IMR-90 (cell line): ENCODE data around the gene ZNF618. TPM values are rescaled to one million over a fixed set of nuclear protein-coding genes. Genes with fewer than 3 reads are reported as not detected.

Experiments
- ATAC-seq: fragments of 200-7000 bp; cut with Tn5 transposase; 2 replicates; pipeline ENCODE4 v1.9.1; 2020; ENCODE audit warnings: low read depth, mild to moderate bottlenecking, moderate library complexity
- BruUV-seq: library from RNA; stranded (reverse); fragments of 400-500 nt; replicated peaks from 2 replicates; lab custom pipeline; 2021; lab: Mats Ljungman, UMichigan
- CTCF ChIA-PET: fragments of 300-600 bp; formaldehyde crosslinking; extraction: SDS; loops from one replicate; lab custom pipeline; 2021; ENCODE audit warnings: antibody characterized with exemption; lab: Yijun Ruan, JAX
- POLR2A ChIA-PET: fragments of 300-600 bp; sonication (Branson Sonifier 250); formaldehyde crosslinking; loops from one replicate; lab custom pipeline; 2022; ENCODE audit warnings: antibody characterized with exemption; ENCODE audit not compliant: unreplicated experiment; lab: Charles Lee
- DNase-seq: peaks from one replicate; pipeline ENCODE4 v3.0.0; 2013
- H2AFZ ChIP-seq: replicated peaks from 2 replicates; pipeline ENCODE3; 2013; ENCODE audit warnings: low read length, mild to moderate bottlenecking; ENCODE audit not compliant: poor library complexity
- H2AK5ac ChIP-seq: 2 replicates; pipeline ENCODE4 v1.6.1; 2013; ENCODE audit warnings: low read depth, low read length, inconsistent platforms
- H2AK9ac ChIP-seq: replicated peaks from 2 replicates; pipeline ENCODE3; 2013; ENCODE audit warnings: mild to moderate bottlenecking, low read depth, low read length, moderate library complexity; ENCODE audit not compliant: poor library complexity
- H2BK120ac ChIP-seq: 2 replicates; pipeline ENCODE4 v1.6.1; 2013; ENCODE audit warnings: low read depth, low read length, inconsistent platforms
- H2BK15ac ChIP-seq: 3 replicates; pipeline ENCODE4 v1.6.1; 2013; ENCODE audit warnings: low read depth, low read length, inconsistent platforms
- H2BK20ac ChIP-seq: 2 replicates; pipeline ENCODE4 v1.6.1; 2013; ENCODE audit warnings: low read depth, mild to moderate bottlenecking, inconsistent platforms, low read length, moderate library complexity
- H2BK5ac ChIP-seq: 2 replicates; pipeline ENCODE4 v1.6.1; 2013; ENCODE audit warnings: mild to moderate bottlenecking, low read depth, low read length, inconsistent platforms; ENCODE audit not compliant: poor library complexity, severe bottlenecking
- H3K14ac ChIP-seq: replicated peaks from 2 replicates; pipeline ENCODE4 v1.6.1; 2013; ENCODE audit warnings: low read depth, low read length, inconsistent platforms
- H3K18ac ChIP-seq: 2 replicates; pipeline ENCODE4 v1.6.1; 2013; ENCODE audit warnings: low read depth, low read length, control low read depth
- H3K23ac ChIP-seq: 2 replicates; pipeline ENCODE4 v1.6.1; 2013; ENCODE audit warnings: low read depth, low read length, inconsistent platforms
- H3K27ac ChIP-seq: 2 replicates; pipeline ENCODE4 v1.5.1; 2013; ENCODE audit warnings: mild to moderate bottlenecking, control low read depth, low read length; ENCODE audit not compliant: insufficient read depth
- H3K27me3 ChIP-seq: 2 replicates; pipeline ENCODE4 v1.6.1; 2013; ENCODE audit warnings: low read length; ENCODE audit not compliant: control insufficient read depth, insufficient read depth
- H3K36me3 ChIP-seq: 2 replicates; pipeline ENCODE4 v1.6.1; 2013; ENCODE audit warnings: low read length, mixed read lengths; ENCODE audit not compliant: control insufficient read depth, insufficient read depth
- H3K4ac ChIP-seq: 2 replicates; pipeline ENCODE4 v1.6.1; 2013; ENCODE audit warnings: low read depth, low read length, inconsistent platforms
- H3K4me1 ChIP-seq: 2 replicates; pipeline ENCODE4 v1.6.1; 2013; ENCODE audit warnings: low read length, mixed read lengths; ENCODE audit not compliant: control insufficient read depth, insufficient read depth
- H3K4me2 ChIP-seq: 2 replicates; pipeline ENCODE4 v1.6.1; 2013; ENCODE audit warnings: low read depth, mild to moderate bottlenecking, control low read depth, low read length, moderate library complexity
- H3K4me3 ChIP-seq: 2 replicates; pipeline ENCODE4 v1.5.1; 2013; ENCODE audit warnings: low read depth, mild to moderate bottlenecking, control low read depth, low read length, moderate library complexity; ENCODE audit not compliant: insufficient read depth
- H3K56ac ChIP-seq: 2 replicates; pipeline ENCODE4 v1.6.1; 2013; ENCODE audit warnings: low read length, inconsistent platforms; ENCODE audit not compliant: insufficient read depth; ENCODE audit errors: extremely low read depth
- H3K79me1 ChIP-seq, 2 experiments: 2 replicates each; pipeline ENCODE4 v1.6.1; 2013; ENCODE audit warnings: low read length in 2 of 2, inconsistent platforms in 1 of 2, low read depth in 1 of 2
- H3K9ac ChIP-seq: 2 replicates; pipeline ENCODE4 v1.6.1; 2013; ENCODE audit warnings: low read depth, low read length, control low read depth
- H3K9me1 ChIP-seq: 2 replicates; pipeline ENCODE4 v1.6.1; 2013; ENCODE audit warnings: low read length, inconsistent platforms; ENCODE audit not compliant: insufficient read depth
- H3K9me3 ChIP-seq: 2 replicates; pipeline ENCODE4 v1.6.1; 2013; ENCODE audit warnings: low read length; ENCODE audit not compliant: control insufficient read depth, insufficient read depth
- H4K20me1 ChIP-seq: 2 replicates; pipeline ENCODE4 v1.6.1; 2013; ENCODE audit warnings: low read length, inconsistent platforms; ENCODE audit not compliant: insufficient read depth
- H4K5ac ChIP-seq: 2 replicates; pipeline ENCODE4 v1.6.1; 2013; ENCODE audit warnings: mild to moderate bottlenecking, low read depth, low read length, control low read depth
- H4K8ac ChIP-seq, 2 experiments: 2 replicates each; pipeline ENCODE4 v1.6.1; 2013; ENCODE audit warnings: low read depth in 2 of 2, low read length in 2 of 2, control low read depth in 1 of 2, inconsistent platforms in 1 of 2
- H4K91ac ChIP-seq: 2 replicates; pipeline ENCODE4 v1.6.1; 2013; ENCODE audit warnings: low read depth, low read length, inconsistent platforms; ENCODE audit not compliant: insufficient read depth
- BHLHE40 ChIP-seq: fragments of 150-350 bp; IDR thresholded peaks from 2 replicates; pipeline ENCODE4 v1.6.1; 2016; ENCODE audit warnings: mild to moderate bottlenecking, low read depth, low read length
- CEBPB ChIP-seq: IDR thresholded peaks from 2 replicates; pipeline ENCODE4 v1.6.1; 2012; ENCODE audit warnings: low read depth, low read length, improper control_type of control experiment
- CHD1 ChIP-seq: IDR thresholded peaks from 2 replicates; pipeline ENCODE4 v1.6.1; 2012; ENCODE audit warnings: low read depth, low read length, improper control_type of control experiment
- FOS ChIP-seq: fragments of 150-350 bp; IDR thresholded peaks from 2 replicates; pipeline ENCODE4 v1.6.1; 2016; ENCODE audit warnings: low read depth, low read length
- MAFK ChIP-seq: IDR thresholded peaks from 2 replicates; pipeline ENCODE4 v1.6.1; 2012; ENCODE audit warnings: low read depth, low read length, improper control_type of control experiment
- MAZ ChIP-seq: IDR thresholded peaks from 2 replicates; pipeline ENCODE4 v1.6.1; 2012; ENCODE audit warnings: low read depth, mild to moderate bottlenecking, low read length, improper control_type of control experiment, moderate library complexity, borderline replicate concordance
- MXI1 ChIP-seq: IDR thresholded peaks from 2 replicates; pipeline ENCODE4 v1.6.1; 2012; ENCODE audit warnings: low read depth, mild to moderate bottlenecking, low read length, moderate library complexity, borderline replicate concordance
- NFE2L2 ChIP-seq: fragments of 150-350 bp; IDR thresholded peaks from 2 replicates; pipeline ENCODE4 v1.6.1; 2016; ENCODE audit warnings: low read depth, mild to moderate bottlenecking, low read length
- POLR2A ChIP-seq: IDR thresholded peaks from 2 replicates; pipeline ENCODE4 v1.6.1; 2012; ENCODE audit warnings: mild to moderate bottlenecking, low read depth, low read length
- RAD21 ChIP-seq: IDR thresholded peaks from 2 replicates; pipeline ENCODE4 v1.6.1; 2012; ENCODE audit warnings: low read length, improper control_type of control experiment
- RCOR1 ChIP-seq: IDR thresholded peaks from 2 replicates; pipeline ENCODE4 v1.6.1; 2012; ENCODE audit warnings: mild to moderate bottlenecking, low read length, improper control_type of control experiment; ENCODE audit not compliant: insufficient replicate concordance
- RFX5 ChIP-seq: IDR thresholded peaks from 2 replicates; pipeline ENCODE4 v1.8.0; 2012; ENCODE audit warnings: low read depth, mild to moderate bottlenecking, low read length, moderate library complexity
- WGBS, 2 experiments: methylation state at CpG; one replicate each; pipeline versions ENCODE4 v1.1.5 to v1.1.7; 2013; ENCODE audit warnings: missing lambda C conversion rate in 2 of 2; ENCODE audit not compliant: insufficient read length in 1 of 2; ENCODE audit errors: extremely low coverage in 2 of 2; 5-methylcytosine and 5-hydroxymethylcytosine counted together
- dilution Hi-C: fragments of 300-500 bp; cut with HindIII; formaldehyde crosslinking; loops from one replicate; pipeline ENCODE4 v1.14.3; 2018; ENCODE audit warnings: low sequenced_read_pairs; ENCODE audit not compliant: unreplicated experiment
- in situ Hi-C: fragments of 300-500 bp; cut with MboI; formaldehyde crosslinking; loops from 3 replicates; pipeline ENCODE4 v1.14.3; 2019; ENCODE audit warnings: low sequenced_read_pairs, inconsistent platforms, mixed read lengths
- intact Hi-C: fragments of 100-400 bp; cut with micrococcal nuclease; formaldehyde crosslinking; loops from 2 replicates; pipeline ENCODE4 v1.10.0; 2022
- polyA plus RNA-seq, 3 experiments: library from polyadenylated mRNA; depleted of rRNA; stranded (reverse); fragments of >200 nt; gene quantifications; 2 replicates each; pipeline ENCODE4 v1.2.3, GENCODE V29; 2012; ENCODE audit warnings: low replicate concordance in 1 of 3
- total RNA-seq: library from RNA; depleted of rRNA; stranded (reverse); fragments of >200 nt; gene quantifications from 2 replicates; pipeline ENCODE4 v1.2.3, GENCODE V29; 2012
- TF ChIP-seq, protein P1 (sequence below): fragments of 150-350 bp; IDR thresholded peaks from 2 replicates; pipeline ENCODE4 v1.6.1; 2016; ENCODE audit warnings: low read depth, mild to moderate bottlenecking, low read length, moderate library complexity, borderline replicate concordance

Gene ZNF618
- total and polyA plus RNA-seq, 2 of the 4 experiments (the other 2 are of a cell fraction), result 8.2 to 9.4 TPM

DNA sequence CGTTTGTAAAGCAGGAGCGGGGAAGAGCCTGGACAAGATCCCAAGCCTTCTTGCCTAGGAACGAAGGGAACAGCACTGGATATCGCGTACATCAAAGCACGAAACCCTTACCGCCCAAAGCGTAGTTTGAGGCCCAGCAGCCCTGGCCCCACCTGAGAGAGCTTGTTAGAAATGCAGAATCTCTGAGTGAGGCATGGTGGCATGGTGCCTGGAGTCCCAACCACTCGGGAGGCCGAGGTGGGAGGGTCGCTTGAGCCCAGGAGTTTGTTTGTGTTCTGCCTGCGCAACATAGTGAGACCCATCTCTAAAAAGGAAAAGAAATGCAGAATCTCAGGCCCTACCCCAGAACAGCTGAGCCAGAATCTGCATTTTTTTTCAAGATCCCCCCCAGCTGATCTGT, 111.4 kb downstream of the ZNF618 start:
- H3K4ac ChIP-seq, result no peak overlapping the region
- H4K91ac ChIP-seq, result no peak overlapping the region
- no TSS peak for BruUV-seq
- 84% methylated on average over 6 of the region's 12 CpGs; no CpG with 5 or more reads in 1 of the 2 experiments for WGBS, 2 experiments
- H4K5ac ChIP-seq, result no peak overlapping the region
- DNase-seq, result no peak
- no peak overlapping the region for H3K23ac ChIP-seq
- H2BK5ac ChIP-seq, result no peak overlapping the region
- no peak for ATAC-seq
- dilution Hi-C loops, result no loop called here
- H2BK20ac ChIP-seq, result no peak overlapping the region
- TF ChIP-seq FOS (no peak), MXI1 (no peak), RCOR1 (no peak), POLR2A (no peak), RFX5 (no peak), MAZ (no peak), CHD1 (no peak), RAD21 (no peak), CEBPB (no peak), NFE2L2 (no peak), BHLHE40 (no peak), MAFK (no peak)
- TF ChIP-seq, protein P1, sequence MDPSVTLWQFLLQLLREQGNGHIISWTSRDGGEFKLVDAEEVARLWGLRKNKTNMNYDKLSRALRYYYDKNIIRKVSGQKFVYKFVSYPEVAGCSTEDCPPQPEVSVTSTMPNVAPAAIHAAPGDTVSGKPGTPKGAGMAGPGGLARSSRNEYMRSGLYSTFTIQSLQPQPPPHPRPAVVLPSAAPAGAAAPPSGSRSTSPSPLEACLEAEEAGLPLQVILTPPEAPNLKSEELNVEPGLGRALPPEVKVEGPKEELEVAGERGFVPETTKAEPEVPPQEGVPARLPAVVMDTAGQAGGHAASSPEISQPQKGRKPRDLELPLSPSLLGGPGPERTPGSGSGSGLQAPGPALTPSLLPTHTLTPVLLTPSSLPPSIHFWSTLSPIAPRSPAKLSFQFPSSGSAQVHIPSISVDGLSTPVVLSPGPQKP, result no peak
- H2BK120ac ChIP-seq, result no peak overlapping the region
- H2AFZ ChIP-seq, result no peak overlapping the region
- POLR2A ChIA-PET, result no interaction called here
- H3K4me3 ChIP-seq, result no peak overlapping the region
- H3K4me1 ChIP-seq, result peaks cover 2% of the 10 kb centered on the region; the same call in 1 of the 2 replicates
- H3K79me1 ChIP-seq, result peaks cover 22 to 76% of the 10 kb centered on the region in 2 experiments
- H3K56ac ChIP-seq, result no peak overlapping the region
- intact Hi-C loops, result no loop called here
- CTCF ChIA-PET, result no interaction called here
- no peak overlapping the region for H3K4me2 ChIP-seq
- no peak overlapping the region for H3K27ac ChIP-seq
- H2BK15ac ChIP-seq, result no peak overlapping the region
- H4K20me1 ChIP-seq, result peaks cover 22% of the 10 kb centered on the region; the same call in 1 of the 2 replicates
- no peaks in the 10 kb centered on the region for H3K9me3 ChIP-seq
- H2AK9ac ChIP-seq, result no peak overlapping the region
- H3K36me3 ChIP-seq, result peaks cover 29% of the 10 kb centered on the region; the same call in 1 of the 2 replicates
- no peak overlapping the region for H3K18ac ChIP-seq
- no peak overlapping the region for H2AK5ac ChIP-seq
- in situ Hi-C loops, result no loop called here
- H3K9ac ChIP-seq, result no peak overlapping the region
- no peak overlapping the region for H3K14ac ChIP-seq
- H3K27me3 ChIP-seq, result no peaks in the 10 kb centered on the region
- H4K8ac ChIP-seq, result no peak overlapping the region
- H3K9me1 ChIP-seq, result peaks cover 25% of the 10 kb centered on the region
